Keratinocyte (primary cell): ENCODE data around the gene ACAT2.

Source experiments
- CTCF ChIP-seq, 3 experiments: IDR thresholded peaks in 1 of 3; conservative IDR thresholded peaks in 1 of 3; optimal IDR thresholded peaks in 1 of 3; 2 replicates in 2 of 3; 3 replicates in 1 of 3; pipeline versions ENCODE3 to v1.5.1; 2011; ENCODE audit warnings: low read length in 3 of 3, mild to moderate bottlenecking in 3 of 3, moderate library complexity in 2 of 3, control low read depth in 1 of 3, inconsistent platforms in 1 of 3; ENCODE audit not compliant: insufficient read depth in 2 of 3; ENCODE audit errors: extremely low read depth in 1 of 3
- EZH2 ChIP-seq: IDR thresholded peaks from one replicate; pipeline ENCODE4 v1.6.1; 2012; ENCODE audit warnings: inconsistent platforms, mild to moderate bottlenecking, low read length, moderate library complexity

- TF ChIP-seq CTCF (optimal IDR thresholded peaks at IDR 0.05 in 1 of 3, IDR thresholded peaks at IDR 0.05 in 1 of 3, conservative IDR thresholded peaks at IDR 0.05 in 1 of 3; ENCODE audit: extremely low read depth in 1 of 3, insufficient read depth in 2 of 3, low read length in 3 of 3) (no peak), EZH2 (no peak)
Measured at GRCh38 chr6:159769470-159769869, 7.6 kb downstream of the ACAT2 start.
